Measurements from ENCODE around the gene ADIPOQ. TPM values are rescaled to one million over a fixed set of nuclear protein-coding genes. Genes with fewer than 3 reads are reported as not detected.
"Not testable (repeated sequence)": the region's sequence is repeated elsewhere in the genome, so short reads cannot be mapped to it uniquely, and the experiment has no call there.

ADIPOQ gene
- total and polyA plus RNA-seq, 9 donors, result 0.02 to 0.04 (median 0.04) TPM; not detected in 4

DNA sequence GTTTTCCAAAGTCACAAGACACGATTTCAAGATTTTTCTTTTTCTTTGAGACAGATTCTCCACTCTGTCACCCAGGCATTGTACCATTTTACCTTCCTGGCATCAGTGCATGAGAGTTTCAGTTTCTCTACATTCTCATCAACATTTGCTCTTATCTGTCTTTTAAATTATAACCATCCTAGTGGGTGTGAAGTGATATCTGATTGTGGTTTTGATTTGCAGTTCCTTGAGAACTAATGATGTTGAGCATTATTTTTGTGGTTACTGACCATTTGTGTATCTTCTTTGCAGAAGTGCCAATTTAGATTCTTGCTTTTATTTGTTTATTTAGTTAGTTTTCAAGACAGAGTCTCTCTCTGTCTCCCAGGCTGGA lies 41.2 kb downstream of the ADIPOQ start:
- Histone ChIP-seq H3K36me3 (ENCODE audit: control insufficient read depth, insufficient read depth, low read length) (no peaks in the 10 kb centered on the region), H3K27me3 (ENCODE audit: control insufficient read depth, insufficient read depth, low read length) (no peaks in the 10 kb centered on the region), H3K4me1 (ENCODE audit: control insufficient read depth, insufficient read depth, low read length) (no peaks in the 10 kb centered on the region), H3K9me3 (replicated peaks; ENCODE audit: control insufficient read depth, low read depth, low read length) (no peaks in the 10 kb centered on the region), H3K4me3 (ENCODE audit: low read length) (no peak overlapping the region), H3K27ac (ENCODE audit: low read length) (no peak overlapping the region)
- no CpG with 5 or more reads among the region's 1 CpG for WGBS (ENCODE audit: insufficient coverage)
- DNase-seq, result no peak

DNA sequence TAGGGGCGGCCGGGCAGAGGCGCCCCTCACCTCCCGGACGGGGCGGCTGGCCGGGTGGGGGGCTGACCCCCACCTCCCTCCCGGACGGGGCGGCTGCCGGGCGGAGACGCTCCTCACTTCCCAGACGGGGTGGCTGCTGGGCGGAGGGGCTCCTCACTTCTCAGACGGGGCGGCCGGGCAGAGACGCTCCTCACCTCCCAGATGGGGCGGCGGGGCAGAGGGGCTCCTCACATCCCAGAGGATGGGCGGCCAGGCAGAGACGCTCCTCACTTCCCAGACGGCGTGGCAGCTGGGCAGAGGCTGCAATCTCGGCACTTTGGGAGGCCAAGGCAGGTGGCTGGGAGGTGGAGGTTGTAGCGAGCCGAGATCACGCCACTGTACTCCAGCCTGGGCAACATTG lies 42.4 kb downstream of the ADIPOQ start:
- not testable (repeated sequence) for H3K27me3 ChIP-seq (ENCODE audit: control insufficient read depth, insufficient read depth, low read length); DNase-seq; H3K4me1 ChIP-seq (ENCODE audit: control insufficient read depth, insufficient read depth, low read length); H3K4me3 ChIP-seq (ENCODE audit: low read length); H3K36me3 ChIP-seq (ENCODE audit: control insufficient read depth, insufficient read depth, low read length); H3K9me3 ChIP-seq (replicated peaks; ENCODE audit: control insufficient read depth, low read depth, low read length); H3K27ac ChIP-seq (ENCODE audit: low read length)
- WGBS (ENCODE audit: insufficient coverage), result 91% methylated on average over 12 of the region's 29 CpGs

GRCh38 chr3:186886202-186886981 lies 43.9 kb downstream of the ADIPOQ start:
- no peak for DNase-seq
- H3K36me3 ChIP-seq (ENCODE audit: control insufficient read depth, insufficient read depth, low read length), result no peaks in the 10 kb centered on the region
- no peaks in the 10 kb centered on the region for H3K4me1 ChIP-seq (ENCODE audit: control insufficient read depth, insufficient read depth, low read length)
- no peaks in the 10 kb centered on the region for H3K9me3 ChIP-seq (replicated peaks; ENCODE audit: control insufficient read depth, low read depth, low read length)
- no peak overlapping the region for H3K27ac ChIP-seq (ENCODE audit: low read length)
- H3K4me3 ChIP-seq (ENCODE audit: low read length), result no peak overlapping the region
- H3K27me3 ChIP-seq (ENCODE audit: control insufficient read depth, insufficient read depth, low read length), result no peaks in the 10 kb centered on the region
- WGBS (ENCODE audit: insufficient coverage), result 100% methylated on average over 1 of the region's 5 CpGs

- no CpG with 5 or more reads among the region's 5 CpGs for WGBS (ENCODE audit: insufficient coverage)
- H3K9me3 ChIP-seq (replicated peaks; ENCODE audit: control insufficient read depth, low read depth, low read length); H3K27me3 ChIP-seq (ENCODE audit: control insufficient read depth, insufficient read depth, low read length); DNase-seq; H3K4me1 ChIP-seq (ENCODE audit: control insufficient read depth, insufficient read depth, low read length); H3K36me3 ChIP-seq (ENCODE audit: control insufficient read depth, insufficient read depth, low read length); H3K4me3 ChIP-seq (ENCODE audit: low read length); H3K27ac ChIP-seq (ENCODE audit: low read length): not testable (repeated sequence)
These were observed 45.0 kb downstream of the ADIPOQ start for GRCh38 chr3:186887507-186887938.

DNA sequence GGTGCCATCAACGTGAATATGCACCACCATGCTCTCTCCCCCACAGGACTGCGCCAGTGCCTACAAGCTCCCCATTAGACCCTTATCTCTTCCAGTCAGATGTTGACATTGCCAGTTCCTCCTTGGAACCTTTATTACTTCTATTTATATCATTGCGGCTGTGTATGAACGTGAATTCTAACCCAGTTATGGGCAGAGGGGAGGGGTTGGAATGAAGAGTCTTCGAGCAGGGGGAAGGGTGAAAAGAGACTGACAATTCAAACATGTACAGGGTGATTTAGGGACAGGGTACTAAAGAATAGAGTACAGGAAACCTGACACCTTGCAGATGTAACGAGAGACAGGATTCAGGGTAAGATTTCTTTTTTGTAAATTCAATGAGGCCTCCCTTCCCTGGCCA lies 46.1 kb downstream of the ADIPOQ start:
- Histone ChIP-seq H3K27ac (ENCODE audit: low read length) (no peak overlapping the region), H3K9me3 (replicated peaks; ENCODE audit: control insufficient read depth, low read depth, low read length) (no peaks in the 10 kb centered on the region), H3K36me3 (ENCODE audit: control insufficient read depth, insufficient read depth, low read length) (no peaks in the 10 kb centered on the region), H3K4me1 (ENCODE audit: control insufficient read depth, insufficient read depth, low read length) (no peaks in the 10 kb centered on the region), H3K4me3 (ENCODE audit: low read length) (no peak overlapping the region), H3K27me3 (ENCODE audit: control insufficient read depth, insufficient read depth, low read length) (no peaks in the 10 kb centered on the region)
- 7% methylated on average over 2 of the region's 6 CpGs for WGBS (ENCODE audit: insufficient coverage)
- no peak for DNase-seq

DNA sequence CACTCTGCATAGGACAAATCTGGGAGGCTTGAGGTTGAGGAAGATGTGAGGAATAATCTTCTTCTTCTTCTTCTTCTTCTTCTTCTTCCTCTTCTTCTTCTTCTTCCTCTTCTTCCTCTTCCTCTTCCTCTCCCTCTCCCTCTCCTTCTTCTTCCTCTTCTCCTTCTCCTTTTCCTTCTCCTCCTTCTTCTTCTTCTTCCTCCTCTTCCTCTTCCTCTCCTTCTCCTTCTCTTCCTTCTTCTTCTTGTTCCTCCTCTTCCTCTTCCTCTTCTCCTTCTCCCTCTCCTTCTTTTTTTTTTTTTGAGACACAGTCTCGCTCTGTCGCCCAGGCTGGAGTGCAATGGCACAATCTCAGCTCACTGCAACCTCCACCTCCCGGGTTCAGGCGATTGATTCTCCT lies 47.2 kb downstream of the ADIPOQ start:
- WGBS (ENCODE audit: insufficient coverage), result no CpG with 5 or more reads among the region's 4 CpGs
- not testable (repeated sequence) for H3K4me3 ChIP-seq (ENCODE audit: low read length); H3K4me1 ChIP-seq (ENCODE audit: control insufficient read depth, insufficient read depth, low read length); H3K27me3 ChIP-seq (ENCODE audit: control insufficient read depth, insufficient read depth, low read length); DNase-seq; H3K9me3 ChIP-seq (replicated peaks; ENCODE audit: control insufficient read depth, low read depth, low read length); H3K27ac ChIP-seq (ENCODE audit: low read length); H3K36me3 ChIP-seq (ENCODE audit: control insufficient read depth, insufficient read depth, low read length)

GRCh38 chr3:186890911-186891310 lies 48.4 kb downstream of the ADIPOQ start:
- H3K36me3 ChIP-seq (ENCODE audit: control insufficient read depth, insufficient read depth, low read length), result no peaks in the 10 kb centered on the region
- no peaks in the 10 kb centered on the region for H3K9me3 ChIP-seq (replicated peaks; ENCODE audit: control insufficient read depth, low read depth, low read length)
- no peak overlapping the region for H3K4me3 ChIP-seq (ENCODE audit: low read length)
- no peak for DNase-seq
- no peak overlapping the region for H3K27ac ChIP-seq (ENCODE audit: low read length)
- no peaks in the 10 kb centered on the region for H3K27me3 ChIP-seq (ENCODE audit: control insufficient read depth, insufficient read depth, low read length)
- no peaks in the 10 kb centered on the region for H3K4me1 ChIP-seq (ENCODE audit: control insufficient read depth, insufficient read depth, low read length)

- not testable (repeated sequence) for H3K27ac ChIP-seq (ENCODE audit: low read length); H3K36me3 ChIP-seq (ENCODE audit: control insufficient read depth, insufficient read depth, low read length); DNase-seq; H3K27me3 ChIP-seq (ENCODE audit: control insufficient read depth, insufficient read depth, low read length); H3K9me3 ChIP-seq (replicated peaks; ENCODE audit: control insufficient read depth, low read depth, low read length); H3K4me1 ChIP-seq (ENCODE audit: control insufficient read depth, insufficient read depth, low read length); H3K4me3 ChIP-seq (ENCODE audit: low read length)
- no CpG with 5 or more reads among the region's 2 CpGs for WGBS (ENCODE audit: insufficient coverage)
These were observed 50.6 kb downstream of the ADIPOQ start for GRCh38 chr3:186893071-186893470.

DNA sequence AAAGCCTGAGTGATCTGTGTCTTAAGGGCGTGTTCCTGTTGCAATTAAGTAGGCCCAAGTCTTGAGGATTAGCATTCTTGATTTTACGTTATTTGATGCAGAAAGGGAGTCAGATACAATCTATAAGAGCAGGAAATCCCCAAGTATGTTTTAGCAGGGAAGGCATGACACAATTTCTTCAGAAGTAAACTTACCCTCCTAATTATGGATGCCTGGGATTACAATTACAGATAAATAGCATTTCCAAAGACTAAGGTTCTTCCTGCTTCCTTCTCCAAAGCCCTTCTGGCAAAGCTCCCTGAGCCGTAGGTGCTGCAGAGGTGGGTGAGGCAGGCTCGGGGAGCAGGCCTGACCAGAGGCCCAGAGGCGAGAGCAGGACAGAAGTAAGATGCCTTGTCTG lies 52.9 kb downstream of the ADIPOQ start:
- DNase-seq, result no peak
- H3K9me3 ChIP-seq (replicated peaks; ENCODE audit: control insufficient read depth, low read depth, low read length), result no peaks in the 10 kb centered on the region
- WGBS (ENCODE audit: insufficient coverage), result 35% methylated on average over 3 of the region's 5 CpGs
- H3K4me1 ChIP-seq (ENCODE audit: control insufficient read depth, insufficient read depth, low read length), result no peaks in the 10 kb centered on the region
- no peaks in the 10 kb centered on the region for H3K36me3 ChIP-seq (ENCODE audit: control insufficient read depth, insufficient read depth, low read length)
- no peak overlapping the region for H3K4me3 ChIP-seq (ENCODE audit: low read length)
- no peak overlapping the region for H3K27ac ChIP-seq (ENCODE audit: low read length)
- H3K27me3 ChIP-seq (ENCODE audit: control insufficient read depth, insufficient read depth, low read length), result no peaks in the 10 kb centered on the region

DNA sequence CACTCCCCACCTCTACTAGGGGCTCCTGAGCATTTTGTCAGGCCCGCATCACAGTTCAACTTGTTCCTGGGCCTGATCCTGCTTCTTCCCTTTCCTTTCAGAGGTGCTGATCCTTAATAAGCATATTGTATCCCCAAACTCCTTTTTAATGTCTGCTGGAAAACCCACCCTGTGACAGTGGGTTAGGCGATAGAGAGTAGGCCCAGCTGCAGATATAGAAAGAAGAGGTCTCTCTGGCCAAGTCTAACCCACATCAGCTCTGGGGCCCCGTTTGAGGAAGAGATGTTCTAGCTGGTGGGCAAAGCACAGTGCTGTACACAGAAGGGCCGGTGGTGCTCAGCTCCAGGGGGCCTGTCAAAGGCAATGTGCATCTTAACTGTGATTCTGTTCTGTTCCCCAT lies 53.5 kb downstream of the ADIPOQ start:
- H3K4me1 ChIP-seq (ENCODE audit: control insufficient read depth, insufficient read depth, low read length), result no peaks in the 10 kb centered on the region
- no peaks in the 10 kb centered on the region for H3K27me3 ChIP-seq (ENCODE audit: control insufficient read depth, insufficient read depth, low read length)
- H3K9me3 ChIP-seq (replicated peaks; ENCODE audit: control insufficient read depth, low read depth, low read length), result no peaks in the 10 kb centered on the region
- H3K4me3 ChIP-seq (ENCODE audit: low read length), result no peak overlapping the region
- DNase-seq, result no peak
- H3K27ac ChIP-seq (ENCODE audit: low read length), result no peak overlapping the region
- H3K36me3 ChIP-seq (ENCODE audit: control insufficient read depth, insufficient read depth, low read length), result no peaks in the 10 kb centered on the region
- WGBS (ENCODE audit: insufficient coverage), result 47% methylated on average over 2 of the region's 4 CpGs

DNA sequence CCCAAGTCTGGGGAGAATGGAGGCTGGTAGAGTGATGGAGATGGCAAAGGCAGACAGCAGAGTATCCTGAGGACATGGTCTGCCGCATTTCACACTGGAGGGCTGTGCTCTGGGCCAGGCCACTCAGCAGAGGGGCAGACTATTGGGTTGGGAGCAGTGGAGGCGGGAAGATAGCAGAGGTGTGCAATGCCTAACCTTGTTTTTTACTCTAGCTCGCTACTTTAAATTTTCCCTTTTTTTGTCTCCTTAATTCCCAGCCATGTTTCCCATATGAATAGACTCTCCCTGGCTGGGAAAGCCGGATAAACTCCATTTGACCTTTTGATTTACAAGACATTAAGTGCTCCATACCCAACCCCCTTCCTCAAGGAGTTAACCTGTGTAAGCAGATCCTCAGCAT lies 54.4 kb downstream of the ADIPOQ start:
- Histone ChIP-seq H3K27ac (ENCODE audit: low read length) (no peak overlapping the region), H3K36me3 (ENCODE audit: control insufficient read depth, insufficient read depth, low read length) (no peaks in the 10 kb centered on the region), H3K9me3 (replicated peaks; ENCODE audit: control insufficient read depth, low read depth, low read length) (no peaks in the 10 kb centered on the region), H3K4me1 (ENCODE audit: control insufficient read depth, insufficient read depth, low read length) (no peaks in the 10 kb centered on the region), H3K27me3 (ENCODE audit: control insufficient read depth, insufficient read depth, low read length) (no peaks in the 10 kb centered on the region), H3K4me3 (ENCODE audit: low read length) (no peak overlapping the region)
- DNase-seq, result no peak
- WGBS (ENCODE audit: insufficient coverage), result 31% methylated on average over 4 of the region's 4 CpGs

All from muscle of leg (tissue), 11 donors.